GM08714 (cell line): ENCODE measurements around the gene ARL8A.
"Not testable (repeated sequence)": the region's sequence is repeated elsewhere in the genome, so short reads cannot be mapped to it uniquely, and the experiment has no call there.

Experiments used
- H3K4me3 ChIP-seq: fragments of 200-500 bp; sonication (Bioruptor generic); 2 replicates; pipeline ENCODE4 v1.5.1; 2014; ENCODE audit warnings: mild to moderate bottlenecking, low read length, inconsistent platforms
- ZNF274 ChIP-seq: IDR thresholded peaks from 2 replicates; pipeline ENCODE4 v1.6.1; 2012; ENCODE audit warnings: mild to moderate bottlenecking, low read depth, low read length

ARL8A gene

GRCh38 chr1:202157945-202158344 lies 13.4 kb upstream of the ARL8A start:
- no peak overlapping the region for H3K4me3 ChIP-seq
- TF ChIP-seq ZNF274: no peak

GRCh38 chr1:202156590-202156989 lies 12.1 kb upstream of the ARL8A start:
- no peak for TF ChIP-seq ZNF274

GRCh38 chr1:202155478-202156021 lies 11.0 kb upstream of the ARL8A start:
- no peak for TF ChIP-seq ZNF274
- no peak overlapping the region for H3K4me3 ChIP-seq

More at GRCh38 chr1:202156590-202156989, 12.1 kb upstream of the ARL8A start:
- no peak overlapping the region for H3K4me3 ChIP-seq

- TF ChIP-seq ZNF274: no peak
- no peak overlapping the region for H3K4me3 ChIP-seq
Observed at GRCh38 chr1:202154766-202155477, 10.4 kb upstream of the ARL8A start.

GRCh38 chr1:202154148-202154765 lies 9.7 kb upstream of the ARL8A start:
- no peak for TF ChIP-seq ZNF274
- H3K4me3 ChIP-seq: no peak overlapping the region

GRCh38 chr1:202153284-202153683 lies 8.7 kb upstream of the ARL8A start:
- TF ChIP-seq ZNF274: no peak
- no peak overlapping the region for H3K4me3 ChIP-seq

GRCh38 chr1:202152399-202152798 lies 7.9 kb upstream of the ARL8A start:
- H3K4me3 ChIP-seq: no peak overlapping the region
- TF ChIP-seq ZNF274: no peak

- H3K4me3 ChIP-seq: no peak overlapping the region
- TF ChIP-seq ZNF274: no peak
Observed at GRCh38 chr1:202151045-202151444, 6.5 kb upstream of the ARL8A start.

GRCh38 chr1:202150602-202151001 lies 6.1 kb upstream of the ARL8A start:
- TF ChIP-seq ZNF274: no peak

GRCh38 chr1:202150187-202150586 lies 5.7 kb upstream of the ARL8A start:
- TF ChIP-seq ZNF274: no peak
- H3K4me3 ChIP-seq: no peak overlapping the region

More at GRCh38 chr1:202150602-202151001, 6.1 kb upstream of the ARL8A start:
- no peak overlapping the region for H3K4me3 ChIP-seq

- H3K4me3 ChIP-seq: no peak overlapping the region
- no peak for TF ChIP-seq ZNF274
Observed at GRCh38 chr1:202149566-202149965, 5.0 kb upstream of the ARL8A start.

GRCh38 chr1:202148391-202148790 lies 3.9 kb upstream of the ARL8A start:
- H3K4me3 ChIP-seq: no peak overlapping the region
- TF ChIP-seq ZNF274: no peak

- no peak for TF ChIP-seq ZNF274
- H3K4me3 ChIP-seq: no peak overlapping the region
Observed at GRCh38 chr1:202146993-202147392, 2.5 kb upstream of the ARL8A start.

GRCh38 chr1:202146279-202146678 lies 1.7 kb upstream of the ARL8A start:
- no peak for TF ChIP-seq ZNF274
- H3K4me3 ChIP-seq: no peak overlapping the region

GRCh38 chr1:202145744-202146140 lies 1.2 kb upstream of the ARL8A start:
- H3K4me3 ChIP-seq: not testable (repeated sequence)
